ENCODE results near the gene XPC.

DNA sequence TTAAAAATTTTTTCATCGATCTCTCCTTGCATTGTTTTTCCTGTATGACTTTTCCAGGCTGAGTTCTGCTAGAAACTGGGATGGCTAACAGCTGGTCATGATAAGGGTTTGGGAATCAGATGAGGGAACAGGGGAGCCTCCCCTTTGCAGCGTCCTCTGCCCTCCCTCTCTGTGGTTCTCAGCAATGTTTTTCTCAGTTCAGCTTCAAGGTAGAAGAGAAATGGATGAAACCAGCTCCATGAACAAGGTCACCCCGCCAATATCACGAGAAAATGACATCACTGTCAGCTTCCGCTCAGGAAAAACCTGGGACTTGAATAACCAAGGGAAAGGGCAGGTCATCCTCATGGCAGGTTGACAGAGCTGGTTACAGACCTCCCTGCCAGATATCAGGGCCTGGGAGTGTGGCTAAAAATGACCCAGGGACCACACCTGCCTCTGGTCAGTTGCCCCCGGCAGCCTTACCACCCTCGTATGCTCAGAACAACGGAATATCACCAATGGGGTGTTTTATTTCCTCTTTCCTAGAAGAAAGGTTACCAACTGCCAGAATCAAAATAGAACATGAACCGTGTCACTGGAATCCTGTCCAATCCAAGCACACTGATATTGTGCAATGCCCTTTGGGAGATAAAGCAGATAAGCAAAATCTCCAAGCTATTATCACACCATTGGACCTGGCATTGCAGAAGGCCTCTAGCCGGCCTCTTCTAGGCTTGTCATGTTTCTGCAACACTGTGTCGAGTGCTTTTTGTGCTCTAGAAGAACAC is 26.3 kb upstream of the XPC start:
- no peak for TF ChIP-seq EP300 (conservative IDR thresholded peaks at IDR 0.05; ENCODE audit: poor library complexity, severe bottlenecking)
- TF ChIP-seq, protein P1, sequence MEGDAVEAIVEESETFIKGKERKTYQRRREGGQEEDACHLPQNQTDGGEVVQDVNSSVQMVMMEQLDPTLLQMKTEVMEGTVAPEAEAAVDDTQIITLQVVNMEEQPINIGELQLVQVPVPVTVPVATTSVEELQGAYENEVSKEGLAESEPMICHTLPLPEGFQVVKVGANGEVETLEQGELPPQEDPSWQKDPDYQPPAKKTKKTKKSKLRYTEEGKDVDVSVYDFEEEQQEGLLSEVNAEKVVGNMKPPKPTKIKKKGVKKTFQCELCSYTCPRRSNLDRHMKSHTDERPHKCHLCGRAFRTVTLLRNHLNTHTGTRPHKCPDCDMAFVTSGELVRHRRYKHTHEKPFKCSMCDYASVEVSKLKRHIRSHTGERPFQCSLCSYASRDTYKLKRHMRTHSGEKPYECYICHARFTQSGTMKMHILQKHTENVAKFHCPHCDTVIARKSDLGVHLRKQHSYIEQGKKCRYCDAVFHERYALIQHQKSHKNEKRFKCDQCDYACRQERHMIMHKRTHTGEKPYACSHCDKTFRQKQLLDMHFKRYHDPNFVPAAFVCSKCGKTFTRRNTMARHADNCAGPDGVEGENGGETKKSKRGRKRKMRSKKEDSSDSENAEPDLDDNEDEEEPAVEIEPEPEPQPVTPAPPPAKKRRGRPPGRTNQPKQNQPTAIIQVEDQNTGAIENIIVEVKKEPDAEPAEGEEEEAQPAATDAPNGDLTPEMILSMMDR (IDR thresholded peaks at IDR 0.05; ENCODE audit: poor library complexity, severe bottlenecking) = no peak
- TF ChIP-seq, protein P2, sequence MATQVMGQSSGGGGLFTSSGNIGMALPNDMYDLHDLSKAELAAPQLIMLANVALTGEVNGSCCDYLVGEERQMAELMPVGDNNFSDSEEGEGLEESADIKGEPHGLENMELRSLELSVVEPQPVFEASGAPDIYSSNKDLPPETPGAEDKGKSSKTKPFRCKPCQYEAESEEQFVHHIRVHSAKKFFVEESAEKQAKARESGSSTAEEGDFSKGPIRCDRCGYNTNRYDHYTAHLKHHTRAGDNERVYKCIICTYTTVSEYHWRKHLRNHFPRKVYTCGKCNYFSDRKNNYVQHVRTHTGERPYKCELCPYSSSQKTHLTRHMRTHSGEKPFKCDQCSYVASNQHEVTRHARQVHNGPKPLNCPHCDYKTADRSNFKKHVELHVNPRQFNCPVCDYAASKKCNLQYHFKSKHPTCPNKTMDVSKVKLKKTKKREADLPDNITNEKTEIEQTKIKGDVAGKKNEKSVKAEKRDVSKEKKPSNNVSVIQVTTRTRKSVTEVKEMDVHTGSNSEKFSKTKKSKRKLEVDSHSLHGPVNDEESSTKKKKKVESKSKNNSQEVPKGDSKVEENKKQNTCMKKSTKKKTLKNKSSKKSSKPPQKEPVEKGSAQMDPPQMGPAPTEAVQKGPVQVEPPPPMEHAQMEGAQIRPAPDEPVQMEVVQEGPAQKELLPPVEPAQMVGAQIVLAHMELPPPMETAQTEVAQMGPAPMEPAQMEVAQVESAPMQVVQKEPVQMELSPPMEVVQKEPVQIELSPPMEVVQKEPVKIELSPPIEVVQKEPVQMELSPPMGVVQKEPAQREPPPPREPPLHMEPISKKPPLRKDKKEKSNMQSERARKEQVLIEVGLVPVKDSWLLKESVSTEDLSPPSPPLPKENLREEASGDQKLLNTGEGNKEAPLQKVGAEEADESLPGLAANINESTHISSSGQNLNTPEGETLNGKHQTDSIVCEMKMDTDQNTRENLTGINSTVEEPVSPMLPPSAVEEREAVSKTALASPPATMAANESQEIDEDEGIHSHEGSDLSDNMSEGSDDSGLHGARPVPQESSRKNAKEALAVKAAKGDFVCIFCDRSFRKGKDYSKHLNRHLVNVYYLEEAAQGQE (IDR thresholded peaks at IDR 0.05; ENCODE audit: borderline replicate concordance) = no peak
- no peak for TF ChIP-seq EZH2 (IDR thresholded peaks at IDR 0.05; ENCODE audit: borderline replicate concordance, insufficient read depth, low read length, poor library complexity, severe bottlenecking)
- no peak for TF ChIP-seq RAD21 (conservative IDR thresholded peaks at IDR 0.05)
- no peak for TF ChIP-seq POLR2AphosphoS5 (IDR thresholded peaks at IDR 0.05)
- no peak for TF ChIP-seq TAF1 (IDR thresholded peaks at IDR 0.05; ENCODE audit: low read depth)
- TF ChIP-seq MXI1 (conservative IDR thresholded peaks at IDR 0.05; ENCODE audit: poor library complexity, severe bottlenecking) = no peak
- no peak for TF ChIP-seq SMC3 (conservative IDR thresholded peaks at IDR 0.05; ENCODE audit: poor library complexity)
